ENCODE measurements around the gene NEK10.

NEK10 gene

GRCh38 chr3:27166888-27167287 lies 202.3 kb downstream of the NEK10 start:
- H3K9me3 Mint-ChIP-seq, result no peaks in the 10 kb centered on the region
- H3K27me3 Mint-ChIP-seq (ENCODE audit: low read depth), result no peaks in the 10 kb centered on the region
- H3K36me3 Mint-ChIP-seq (ENCODE audit: low read depth), result no peaks in the 10 kb centered on the region
- H3K27ac Mint-ChIP-seq, result no peak overlapping the region
- H3K4me1 Mint-ChIP-seq (ENCODE audit: low read depth), result no peaks in the 10 kb centered on the region
- H3K4me3 Mint-ChIP-seq, result no peak overlapping the region

DNA sequence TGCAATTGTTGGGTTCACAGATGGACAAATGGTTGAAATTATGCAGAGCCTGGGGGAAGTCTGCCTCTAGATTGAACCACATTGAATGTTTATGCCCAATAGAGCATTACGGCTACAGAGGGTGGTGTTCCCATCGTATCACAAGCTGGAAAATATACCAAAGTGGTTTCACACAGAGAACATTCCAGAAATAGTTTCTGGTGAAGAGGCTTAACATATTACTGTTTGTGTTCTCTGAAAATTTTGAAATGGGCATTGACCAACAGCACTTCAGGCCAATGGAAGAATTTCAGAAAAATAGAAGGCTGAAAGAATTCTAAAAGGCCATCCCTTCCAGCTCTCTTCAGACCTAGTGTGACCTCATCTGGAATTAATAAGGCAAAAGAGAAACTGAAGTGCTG lies 203.9 kb downstream of the NEK10 start:
- H3K4me3 Mint-ChIP-seq, result no peak overlapping the region

DNA sequence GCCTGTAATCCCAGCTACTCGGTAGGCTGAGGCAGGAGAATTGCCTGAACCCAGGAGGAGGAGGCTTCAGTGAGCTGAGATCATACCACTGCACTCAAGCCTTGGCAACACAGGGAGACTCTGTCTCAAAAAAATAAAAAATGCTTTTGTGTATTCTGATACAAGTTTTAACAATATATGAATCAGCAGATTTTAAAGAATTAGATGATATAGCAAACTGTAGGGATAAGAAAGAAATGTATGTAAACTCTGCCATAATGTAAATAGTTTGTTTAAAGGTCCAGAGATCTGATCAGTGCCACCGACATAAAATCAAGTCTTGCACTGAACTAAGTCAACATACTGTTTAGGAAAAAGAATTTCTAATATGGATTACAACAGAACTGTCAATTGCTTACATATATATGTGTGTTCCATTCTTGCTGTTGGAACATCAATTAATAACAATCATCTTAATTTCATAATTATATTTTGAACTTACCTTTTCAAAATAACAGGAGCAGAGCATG lies 208.3 kb downstream of the NEK10 start:
- H3K4me3 Mint-ChIP-seq, result no peak overlapping the region
- no peaks in the 10 kb centered on the region for H3K4me1 Mint-ChIP-seq (ENCODE audit: low read depth)
- no peaks in the 10 kb centered on the region for H3K36me3 Mint-ChIP-seq (ENCODE audit: low read depth)
- H3K27ac Mint-ChIP-seq, result no peak overlapping the region
- no peaks in the 10 kb centered on the region for H3K27me3 Mint-ChIP-seq (ENCODE audit: low read depth)
- no peaks in the 10 kb centered on the region for H3K9me3 Mint-ChIP-seq

More for the DNA sequence above, 203.9 kb downstream of the NEK10 start:
- H3K9me3 Mint-ChIP-seq, result no peaks in the 10 kb centered on the region
- no peaks in the 10 kb centered on the region for H3K27me3 Mint-ChIP-seq (ENCODE audit: low read depth)
- no peaks in the 10 kb centered on the region for H3K4me1 Mint-ChIP-seq (ENCODE audit: low read depth)
- H3K27ac Mint-ChIP-seq, result no peak overlapping the region
- no peaks in the 10 kb centered on the region for H3K36me3 Mint-ChIP-seq (ENCODE audit: low read depth)

DNA sequence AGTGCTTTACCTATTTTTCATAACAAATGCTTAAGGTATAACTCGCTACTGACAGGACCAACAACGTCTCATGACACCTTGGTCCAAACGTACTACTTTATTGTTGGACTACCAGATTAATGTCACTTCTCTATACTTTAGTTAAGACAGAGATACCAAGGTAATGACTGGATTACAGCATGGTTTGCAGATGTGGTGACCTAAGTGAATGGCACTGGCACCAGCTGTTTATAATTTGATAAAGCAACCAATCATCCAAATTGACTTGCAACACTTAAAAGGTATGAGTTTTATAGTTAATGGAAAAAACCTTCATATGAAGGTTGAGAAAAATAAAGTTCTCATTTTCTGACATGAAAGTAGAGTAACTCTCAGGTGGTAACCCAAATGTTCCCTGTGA lies 209.0 kb downstream of the NEK10 start:
- no peaks in the 10 kb centered on the region for H3K9me3 Mint-ChIP-seq
- H3K27ac Mint-ChIP-seq, result no peak overlapping the region
- no peaks in the 10 kb centered on the region for H3K4me1 Mint-ChIP-seq (ENCODE audit: low read depth)
- H3K4me3 Mint-ChIP-seq, result no peak overlapping the region
- H3K27me3 Mint-ChIP-seq (ENCODE audit: low read depth), result no peaks in the 10 kb centered on the region
- no peaks in the 10 kb centered on the region for H3K36me3 Mint-ChIP-seq (ENCODE audit: low read depth)

DNA sequence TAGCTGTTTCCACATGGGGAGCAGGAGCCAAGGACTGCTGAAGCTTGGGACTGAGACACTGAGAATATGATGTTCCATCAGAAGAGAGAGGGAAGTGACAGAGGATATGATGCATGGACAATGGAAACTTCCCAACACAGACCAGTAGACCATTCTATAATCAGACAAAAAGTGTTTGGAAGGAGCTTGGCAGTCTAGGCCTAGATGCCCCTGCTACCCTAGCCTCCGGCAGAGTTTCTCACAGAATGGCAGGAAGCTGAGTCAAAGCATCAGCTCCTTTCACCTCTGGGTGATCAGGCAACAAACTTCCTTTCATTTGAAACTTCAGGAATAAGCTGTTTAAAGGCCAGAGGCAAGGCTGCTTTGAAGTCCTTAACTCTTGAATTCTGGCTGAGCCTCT lies 222.0 kb downstream of the NEK10 start:
- H3K9me3 Mint-ChIP-seq, result peaks cover 3% of the 10 kb centered on the region
- no peak overlapping the region for H3K27ac Mint-ChIP-seq
- H3K4me3 Mint-ChIP-seq, result no peak overlapping the region

GRCh38 chr3:27146786-27147185 lies 222.4 kb downstream of the NEK10 start:
- Mint-ChIP-seq H3K36me3 (ENCODE audit: low read depth) (no peaks in the 10 kb centered on the region), H3K9me3 (peaks cover 4% of the 10 kb centered on the region)

More for the DNA sequence above, 222.0 kb downstream of the NEK10 start:
- Mint-ChIP-seq H3K36me3 (ENCODE audit: low read depth) (no peaks in the 10 kb centered on the region), H3K4me1 (ENCODE audit: low read depth) (no peaks in the 10 kb centered on the region), H3K27me3 (ENCODE audit: low read depth) (no peaks in the 10 kb centered on the region)

GRCh38 chr3:27145719-27146118 lies 223.5 kb downstream of the NEK10 start:
- Mint-ChIP-seq H3K27me3 (ENCODE audit: low read depth) (no peaks in the 10 kb centered on the region), H3K9me3 (peaks cover 9% of the 10 kb centered on the region), H3K27ac (no peak overlapping the region), H3K4me3 (no peak overlapping the region), H3K36me3 (ENCODE audit: low read depth) (no peaks in the 10 kb centered on the region), H3K4me1 (ENCODE audit: low read depth) (no peaks in the 10 kb centered on the region)

More at GRCh38 chr3:27146786-27147185, 222.4 kb downstream of the NEK10 start:
- no peak overlapping the region for H3K4me3 Mint-ChIP-seq
- H3K4me1 Mint-ChIP-seq (ENCODE audit: low read depth), result no peaks in the 10 kb centered on the region
- no peaks in the 10 kb centered on the region for H3K27me3 Mint-ChIP-seq (ENCODE audit: low read depth)
- no peak overlapping the region for H3K27ac Mint-ChIP-seq

DNA sequence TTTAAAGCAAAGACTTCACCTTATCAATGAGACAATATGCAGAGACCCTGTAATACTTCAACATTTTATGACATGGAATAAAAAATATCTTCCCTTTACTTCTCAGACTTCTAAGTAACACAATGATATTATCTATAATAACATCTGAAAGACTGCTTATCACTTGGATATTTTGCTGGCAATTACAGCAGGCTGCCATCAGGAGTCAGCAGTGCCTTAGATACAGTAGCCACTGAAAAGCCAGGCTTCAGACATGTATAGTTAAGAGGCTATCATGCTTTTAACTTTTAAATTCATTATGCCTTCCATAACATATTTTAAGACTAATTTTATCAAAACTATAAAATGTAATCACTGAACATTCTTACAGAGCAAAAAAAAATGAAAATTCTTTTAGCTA lies 227.5 kb downstream of the NEK10 start:
- Mint-ChIP-seq H3K36me3 (ENCODE audit: low read depth) (no peaks in the 10 kb centered on the region), H3K9me3 (peaks cover 9% of the 10 kb centered on the region), H3K27me3 (ENCODE audit: low read depth) (peaks cover 3% of the 10 kb centered on the region), H3K4me3 (no peak overlapping the region), H3K27ac (no peak overlapping the region), H3K4me1 (ENCODE audit: low read depth) (no peaks in the 10 kb centered on the region)

DNA sequence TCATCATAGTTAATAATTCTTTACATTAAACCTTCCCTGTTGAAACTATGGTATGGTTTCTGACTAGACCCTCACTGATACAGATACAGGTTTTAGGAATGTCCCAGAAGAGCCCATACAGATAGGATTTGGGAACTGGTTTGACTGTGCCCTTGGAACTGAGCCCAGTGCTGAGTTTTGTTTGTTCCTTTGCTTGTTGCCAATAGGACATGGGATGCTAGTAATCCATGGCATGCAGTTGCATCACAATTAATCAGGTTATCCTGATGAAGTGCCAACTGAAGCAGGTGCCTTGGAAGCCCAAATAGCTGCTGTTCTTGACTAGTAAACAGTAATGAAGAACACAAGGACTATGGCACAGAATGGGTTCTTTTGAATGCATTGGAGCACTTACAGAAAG lies 230.6 kb downstream of the NEK10 start:
- Mint-ChIP-seq H3K27ac (no peak overlapping the region), H3K4me1 (ENCODE audit: low read depth) (no peaks in the 10 kb centered on the region), H3K27me3 (ENCODE audit: low read depth) (peaks cover 3% of the 10 kb centered on the region), H3K9me3 (peaks cover 9% of the 10 kb centered on the region), H3K4me3 (no peak overlapping the region), H3K36me3 (ENCODE audit: low read depth) (no peaks in the 10 kb centered on the region)

DNA sequence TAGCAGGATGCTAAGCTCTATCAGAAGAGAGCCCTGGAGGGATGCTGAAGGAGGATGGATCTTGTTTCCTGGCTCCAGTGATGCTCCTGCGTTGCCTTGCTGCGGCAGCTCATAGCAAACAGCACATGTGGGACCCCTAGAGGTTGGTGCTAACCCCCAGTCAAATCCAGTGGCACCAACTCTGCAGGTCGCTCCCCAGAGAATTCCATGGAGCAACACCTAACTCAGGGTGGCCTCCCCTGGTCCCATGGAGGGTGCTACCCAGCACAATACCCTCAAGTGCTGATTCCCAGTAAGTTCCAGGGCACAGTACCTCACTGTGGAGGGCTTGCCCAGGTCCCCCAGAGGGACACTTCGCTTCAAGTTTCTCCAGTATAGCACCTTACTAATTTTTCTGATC lies 231.2 kb downstream of the NEK10 start:
- Mint-ChIP-seq H3K27me3 (ENCODE audit: low read depth) (peaks cover 3% of the 10 kb centered on the region), H3K27ac (no peak overlapping the region)

GRCh38 chr3:27134171-27134796 lies 234.9 kb downstream of the NEK10 start:
- Mint-ChIP-seq H3K36me3 (ENCODE audit: low read depth) (no peaks in the 10 kb centered on the region), H3K4me1 (ENCODE audit: low read depth) (no peaks in the 10 kb centered on the region), H3K4me3 (no peak overlapping the region), H3K27ac (no peak overlapping the region), H3K27me3 (ENCODE audit: low read depth) (peaks cover 3% of the 10 kb centered on the region), H3K9me3 (no peaks in the 10 kb centered on the region)

More for the DNA sequence above, 231.2 kb downstream of the NEK10 start:
- Mint-ChIP-seq H3K4me1 (ENCODE audit: low read depth) (no peaks in the 10 kb centered on the region), H3K36me3 (ENCODE audit: low read depth) (no peaks in the 10 kb centered on the region), H3K9me3 (peaks cover 9% of the 10 kb centered on the region), H3K4me3 (no peak overlapping the region)

DNA sequence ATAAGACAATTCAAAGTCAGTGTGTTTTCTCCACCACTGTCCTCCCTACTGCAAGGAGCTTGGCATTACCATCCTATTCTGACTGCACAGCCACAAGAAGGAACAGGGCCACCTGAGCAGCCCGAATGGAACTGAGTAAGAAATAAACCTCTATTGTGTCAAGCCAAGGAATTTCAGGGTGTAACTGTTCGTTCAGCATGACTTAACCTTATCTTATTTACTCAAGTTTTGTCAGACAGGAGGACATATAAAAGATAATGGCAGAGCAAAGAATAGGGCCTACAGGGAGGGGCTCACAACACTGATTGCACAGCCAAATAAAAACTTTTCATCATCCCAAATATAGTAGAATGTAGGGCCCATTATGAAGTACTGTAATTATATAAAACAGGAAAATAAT lies 236.1 kb downstream of the NEK10 start:
- no peaks in the 10 kb centered on the region for H3K27me3 Mint-ChIP-seq (ENCODE audit: low read depth)
- no peak overlapping the region for H3K4me3 Mint-ChIP-seq
- no peaks in the 10 kb centered on the region for H3K4me1 Mint-ChIP-seq (ENCODE audit: low read depth)
- H3K9me3 Mint-ChIP-seq, result no peaks in the 10 kb centered on the region
- no peaks in the 10 kb centered on the region for H3K36me3 Mint-ChIP-seq (ENCODE audit: low read depth)
- no peak overlapping the region for H3K27ac Mint-ChIP-seq

- H3K27me3 Mint-ChIP-seq (ENCODE audit: low read depth), result no peaks in the 10 kb centered on the region
- H3K36me3 Mint-ChIP-seq (ENCODE audit: low read depth), result no peaks in the 10 kb centered on the region
- H3K9me3 Mint-ChIP-seq, result no peaks in the 10 kb centered on the region
- H3K4me1 Mint-ChIP-seq (ENCODE audit: low read depth), result no peaks in the 10 kb centered on the region
- no peak overlapping the region for H3K27ac Mint-ChIP-seq
- H3K4me3 Mint-ChIP-seq, result no peak overlapping the region
Measured at GRCh38 chr3:27130796-27131195, 238.4 kb downstream of the NEK10 start.

DNA sequence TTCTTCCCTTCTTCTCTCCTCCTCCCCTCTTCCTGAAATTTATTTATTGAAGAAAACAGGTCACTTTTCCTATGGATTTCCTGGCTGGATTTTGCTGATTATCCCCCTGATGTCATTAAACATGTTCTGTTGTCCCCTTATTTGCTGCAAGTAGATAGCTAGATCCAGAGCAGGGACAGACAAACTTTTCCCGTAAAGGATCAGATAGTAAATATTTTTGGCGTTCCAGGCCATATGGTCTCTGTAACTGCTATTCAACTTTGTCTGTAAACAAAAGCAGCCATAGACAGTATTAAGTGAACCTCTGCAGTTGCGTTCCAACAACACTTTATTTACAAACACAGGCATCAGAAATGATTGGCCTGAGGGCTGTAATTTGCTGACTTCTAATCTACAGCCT lies 241.3 kb downstream of the NEK10 start:
- H3K27ac Mint-ChIP-seq, result no peak overlapping the region

DNA sequence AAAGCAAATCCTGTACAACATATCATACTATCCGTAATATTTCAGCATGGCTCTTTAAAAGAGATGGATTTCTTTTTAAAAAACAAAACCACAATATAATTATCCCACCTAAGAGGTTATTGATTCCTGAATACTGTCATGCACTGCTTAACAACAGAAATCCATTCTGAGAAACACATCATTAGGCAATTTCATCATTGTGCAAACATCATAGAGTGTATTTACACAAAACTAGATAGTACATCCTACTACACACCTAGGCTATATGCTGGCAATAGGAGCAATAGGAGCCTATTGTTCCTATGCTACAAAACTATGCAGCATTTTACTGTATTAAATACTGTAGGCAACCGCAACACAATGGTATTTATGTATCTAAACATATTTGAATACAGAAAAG lies 242.0 kb downstream of the NEK10 start:
- Mint-ChIP-seq H3K4me1 (ENCODE audit: low read depth) (no peaks in the 10 kb centered on the region), H3K9me3 (no peaks in the 10 kb centered on the region), H3K4me3 (no peak overlapping the region), H3K27me3 (ENCODE audit: low read depth) (no peaks in the 10 kb centered on the region), H3K27ac (no peak overlapping the region), H3K36me3 (ENCODE audit: low read depth) (no peaks in the 10 kb centered on the region)

More for the DNA sequence above, 241.3 kb downstream of the NEK10 start:
- Mint-ChIP-seq H3K9me3 (no peaks in the 10 kb centered on the region), H3K36me3 (ENCODE audit: low read depth) (no peaks in the 10 kb centered on the region), H3K4me3 (no peak overlapping the region), H3K4me1 (ENCODE audit: low read depth) (no peaks in the 10 kb centered on the region), H3K27me3 (ENCODE audit: low read depth) (no peaks in the 10 kb centered on the region)

Data from T-helper 1 cell treated with Interleukin-12 subunit alpha and Interleukin-12 subunit beta and Interleukin-4 antibody, amounts not matched to agents 30 μg/mL and 1 μg/mL, for 36 hours (primary cell).